OCI-LY3 (cell line): ENCODE data around the gene ATG2A.

Experiments
- EZH2phosphoT487 ChIP-seq: fragments of 200-600 bp; shearing (Covaris generic); IDR thresholded peaks from 2 replicates; pipeline ENCODE4 v1.6.1; 2018; ENCODE audit warnings: antibody characterized with exemption, mixed run types, low read depth
- TF ChIP-seq, protein P1 (sequence below): fragments of 200-600, 300-600 bp; sonication (generic); IDR thresholded peaks from 2 replicates; pipeline ENCODE4 v1.5.1; 2014; ENCODE audit warnings: antibody characterized with exemption, low read length, low read depth

DNA sequence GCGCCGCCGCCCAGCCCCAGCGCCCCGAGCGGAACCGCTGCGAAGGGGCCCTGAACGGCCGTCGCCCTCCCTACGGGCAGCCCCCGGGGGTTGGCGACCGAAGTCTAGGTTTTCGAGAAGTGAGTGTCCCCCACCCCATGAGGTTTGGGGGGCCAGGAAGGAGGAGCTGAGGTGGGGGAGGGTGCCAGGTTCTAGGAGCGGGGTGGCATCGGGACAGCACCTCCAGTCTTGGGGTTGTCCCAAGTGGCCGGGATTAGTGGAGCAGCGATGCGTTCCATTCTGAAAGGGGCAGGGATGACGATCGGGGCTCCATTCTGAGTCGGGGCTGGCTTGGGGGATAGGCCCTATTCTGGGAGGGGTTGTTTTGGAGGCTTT is 7.9 kb upstream of the ATG2A start:
- TF ChIP-seq, protein P1, sequence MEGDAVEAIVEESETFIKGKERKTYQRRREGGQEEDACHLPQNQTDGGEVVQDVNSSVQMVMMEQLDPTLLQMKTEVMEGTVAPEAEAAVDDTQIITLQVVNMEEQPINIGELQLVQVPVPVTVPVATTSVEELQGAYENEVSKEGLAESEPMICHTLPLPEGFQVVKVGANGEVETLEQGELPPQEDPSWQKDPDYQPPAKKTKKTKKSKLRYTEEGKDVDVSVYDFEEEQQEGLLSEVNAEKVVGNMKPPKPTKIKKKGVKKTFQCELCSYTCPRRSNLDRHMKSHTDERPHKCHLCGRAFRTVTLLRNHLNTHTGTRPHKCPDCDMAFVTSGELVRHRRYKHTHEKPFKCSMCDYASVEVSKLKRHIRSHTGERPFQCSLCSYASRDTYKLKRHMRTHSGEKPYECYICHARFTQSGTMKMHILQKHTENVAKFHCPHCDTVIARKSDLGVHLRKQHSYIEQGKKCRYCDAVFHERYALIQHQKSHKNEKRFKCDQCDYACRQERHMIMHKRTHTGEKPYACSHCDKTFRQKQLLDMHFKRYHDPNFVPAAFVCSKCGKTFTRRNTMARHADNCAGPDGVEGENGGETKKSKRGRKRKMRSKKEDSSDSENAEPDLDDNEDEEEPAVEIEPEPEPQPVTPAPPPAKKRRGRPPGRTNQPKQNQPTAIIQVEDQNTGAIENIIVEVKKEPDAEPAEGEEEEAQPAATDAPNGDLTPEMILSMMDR: no peak
- no peak for TF ChIP-seq EZH2phosphoT487
